Liver (tissue), 9 donors: ENCODE measurements around the gene PDGFD. TPM values are rescaled to one million over a fixed set of nuclear protein-coding genes. Genes with fewer than 3 reads are reported as not detected.

Source experiments
- DNase-seq: peaks from one replicate; pipeline ENCODE4 v3.0.0-alpha.2; 2017; ENCODE audit warnings: low spot score
- H3K27ac ChIP-seq, 2 donors: one replicate each; pipeline ENCODE4 v1.7.0; 2013; ENCODE audit warnings: inconsistent platforms in 2 of 2, low read length in 2 of 2, control low read depth in 1 of 2, low read depth in 1 of 2, mild to moderate bottlenecking in 1 of 2
- H3K27me3 ChIP-seq, 4 donors: one replicate each; pipeline versions ENCODE4 v1.6.1 to v1.7.0; 2013; ENCODE audit warnings: low read length in 3 of 4, inconsistent platforms in 1 of 4, mild to moderate bottlenecking in 1 of 4, moderate library complexity in 1 of 4; ENCODE audit not compliant: control insufficient read depth in 4 of 4, insufficient read depth in 4 of 4
- H3K36me3 ChIP-seq, 4 donors: one replicate each; pipeline versions ENCODE4 v1.6.1 to v1.7.0; 2013; ENCODE audit warnings: low read length in 3 of 4, mild to moderate bottlenecking in 3 of 4, low read depth in 1 of 4, moderate library complexity in 1 of 4; ENCODE audit not compliant: control insufficient read depth in 4 of 4, insufficient read depth in 3 of 4
- H3K4me1 ChIP-seq, 4 donors: one replicate each; pipeline versions ENCODE4 v1.6.1 to v1.7.0; 2013; ENCODE audit warnings: low read length in 3 of 4, mild to moderate bottlenecking in 3 of 4, moderate library complexity in 1 of 4; ENCODE audit not compliant: control insufficient read depth in 4 of 4, insufficient read depth in 4 of 4
- H3K4me3 ChIP-seq, 3 donors: one replicate each; pipeline versions ENCODE4 v1.6.1 to v1.7.0; 2013; ENCODE audit warnings: low read length in 3 of 3, control low read depth in 1 of 3, low read depth in 1 of 3, mild to moderate bottlenecking in 1 of 3
- H3K9ac ChIP-seq, 2 donors: one replicate each; pipeline ENCODE4 v1.7.0; 2013; ENCODE audit warnings: low read length in 2 of 2, mild to moderate bottlenecking in 2 of 2, moderate library complexity in 2 of 2, control low read depth in 1 of 2, low read depth in 1 of 2
- H3K9me3 ChIP-seq, 4 donors: one replicate each; pipeline versions ENCODE4 v1.6.1 to v1.7.0; 2013; ENCODE audit warnings: low read length in 3 of 4; ENCODE audit not compliant: control insufficient read depth in 4 of 4
- ATF3 ChIP-seq: IDR thresholded peaks from 2 replicates; pipeline ENCODE4 v1.6.1; 2016; ENCODE audit warnings: antibody characterized with exemption
- EGR1 ChIP-seq, 2 donors: IDR thresholded peaks; 2 replicates each; pipeline ENCODE4 v1.6.1; 2016 to 2018; ENCODE audit warnings: antibody characterized with exemption in 2 of 2, low read depth in 2 of 2
- FOXA1 ChIP-seq: IDR thresholded peaks from 2 replicates; pipeline ENCODE4 v1.6.1; 2016; ENCODE audit warnings: antibody characterized with exemption
- FOXA2 ChIP-seq: IDR thresholded peaks from 2 replicates; pipeline ENCODE4 v1.6.1; 2016; ENCODE audit warnings: antibody characterized with exemption
- GABPA ChIP-seq, 2 donors: IDR thresholded peaks in 1 of 2; conservative IDR thresholded peaks in 1 of 2; 2 replicates each; pipeline ENCODE4 v1.6.1; 2016; ENCODE audit warnings: antibody characterized with exemption in 2 of 2, mild to moderate bottlenecking in 1 of 2, moderate library complexity in 1 of 2
- HNF4A ChIP-seq, 2 donors: conservative IDR thresholded peaks; 2 replicates each; pipeline ENCODE4 v1.6.1; 2016; ENCODE audit warnings: antibody characterized with exemption in 2 of 2, mild to moderate bottlenecking in 2 of 2
- HNF4G ChIP-seq: IDR thresholded peaks from 2 replicates; pipeline ENCODE4 v1.6.1; 2016; ENCODE audit warnings: antibody characterized with exemption
- JUND ChIP-seq, 2 donors: IDR thresholded peaks; 2 replicates each; pipeline ENCODE4 v1.6.1; 2016; ENCODE audit warnings: antibody characterized with exemption in 2 of 2
- MAX ChIP-seq: IDR thresholded peaks from 2 replicates; pipeline ENCODE4 v1.6.1; 2016; ENCODE audit warnings: antibody characterized with exemption
- NR2F2 ChIP-seq: IDR thresholded peaks from 2 replicates; pipeline ENCODE4 v1.6.1; 2016; ENCODE audit warnings: antibody characterized with exemption
- RAD21 ChIP-seq, 2 donors: IDR thresholded peaks; 2 replicates each; pipeline ENCODE4 v1.6.1; 2016; ENCODE audit warnings: antibody characterized with exemption in 2 of 2, mild to moderate bottlenecking in 2 of 2
- REST ChIP-seq: IDR thresholded peaks from 2 replicates; pipeline ENCODE4 v1.6.1; 2016; ENCODE audit warnings: antibody characterized with exemption, mild to moderate bottlenecking
- RXRA ChIP-seq, 2 donors: IDR thresholded peaks; 2 replicates each; pipeline ENCODE4 v1.6.1; 2017 to 2018; ENCODE audit warnings: antibody characterized with exemption in 2 of 2, mild to moderate bottlenecking in 1 of 2
- SP1 ChIP-seq: IDR thresholded peaks from 2 replicates; pipeline ENCODE4 v1.6.1; 2018; ENCODE audit warnings: antibody characterized with exemption, mild to moderate bottlenecking
- TAF1 ChIP-seq: conservative IDR thresholded peaks from 2 replicates; pipeline ENCODE4 v1.6.1; 2016; ENCODE audit warnings: antibody characterized with exemption, mild to moderate bottlenecking
- YY1 ChIP-seq: IDR thresholded peaks from 2 replicates; pipeline ENCODE4 v1.6.1; 2016; ENCODE audit warnings: antibody characterized with exemption, mild to moderate bottlenecking
- WGBS: extraction: QIAGEN DNeasy Blood & Tissue Kit; methylation state at CpG from one replicate; pipeline ENCODE4 v1.1.7; 2013; 5-methylcytosine and 5-hydroxymethylcytosine counted together
- polyA plus RNA-seq, 2 donors: library from polyadenylated mRNA; stranded (reverse) in 1 of 2; unstranded in 1 of 2; fragments of 200-250 nt in 1 of 2; fragments of >200 nt in 1 of 2; fragmentation: Nextera tagmentation in 1 of 2; extraction: Ambion mirVana in 1 of 2; gene quantifications; one replicate each; pipeline versions ENCODE4 v1.2.1 to v1.2.3, GENCODE V29; 2013 to 2015
- total RNA-seq, 2 donors: library from RNA; depleted of rRNA; stranded (reverse); fragments of >200 nt; gene quantifications; one replicate each; pipeline ENCODE4 v1.2.3, GENCODE V29; 2014
- TF ChIP-seq, protein P1 (sequence below): fragments of 150-350 bp; IDR thresholded peaks from 2 replicates; pipeline ENCODE4 v1.5.1; 2017; ENCODE audit warnings: improper control_type of control experiment, low read depth, low read length; ENCODE audit not compliant: missing input control
- donor health status: healthy.
- donor health status: healthy.
- donor health status: healthy.
- donor health status: healthy.
- donor health status: healthy.

PDGFD gene
- total and polyA plus RNA-seq, 4 donors: 1.0 to 3.3 (median 2.1) TPM

DNA sequence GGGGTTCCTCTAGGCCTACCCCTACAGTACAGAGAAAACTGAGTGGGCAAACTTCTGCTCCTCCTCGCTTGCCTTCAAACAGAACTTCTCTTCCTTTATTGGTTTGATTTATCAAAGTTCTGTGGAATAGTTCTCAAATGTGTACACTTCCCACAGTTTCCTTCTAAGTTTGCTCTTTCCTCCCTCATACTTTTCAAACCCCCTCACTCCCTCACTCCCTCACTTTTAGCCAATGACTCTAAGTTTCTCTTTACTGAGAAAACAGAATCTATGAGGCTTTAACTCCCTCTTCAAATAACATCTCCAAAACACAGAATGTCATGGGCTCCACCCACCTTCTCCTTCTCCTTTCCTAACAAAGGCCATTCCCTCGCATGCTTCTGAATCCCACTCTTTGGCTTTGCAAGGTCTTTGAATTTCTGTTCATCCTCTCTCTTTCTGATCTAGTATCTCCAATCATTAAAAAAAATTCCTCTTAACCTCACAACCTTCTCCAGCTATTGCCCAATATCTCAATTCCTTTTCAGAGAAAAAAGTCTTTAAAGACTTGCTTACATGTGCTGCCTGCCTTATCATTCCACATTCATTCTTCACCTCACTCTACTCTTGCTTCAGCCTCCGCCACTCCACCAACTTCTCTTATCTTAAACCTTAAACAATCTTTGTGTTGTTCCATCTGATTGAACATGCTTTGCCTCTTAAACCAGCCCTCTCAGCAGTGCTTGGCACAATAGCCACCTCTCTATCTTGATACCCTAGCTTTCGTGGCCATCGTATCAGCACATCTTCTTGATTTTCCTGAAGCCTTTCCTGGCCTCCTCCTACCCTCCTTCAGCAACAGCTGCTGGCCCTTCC is 70.3 kb downstream of the PDGFD start:
- Histone ChIP-seq H3K27me3 (no peaks in the 10 kb centered on the region), H3K9ac (no peak overlapping the region), H3K4me3 (no peak overlapping the region), H3K4me1 (no peaks in the 10 kb centered on the region), H3K36me3 (no peaks in the 10 kb centered on the region), H3K9me3 (no peaks in the 10 kb centered on the region), H3K27ac (no peak overlapping the region)
- TF ChIP-seq ATF3 (no peak), REST (no peak), FOXA1 (no peak), NR2F2 (no peak), EGR1 (IDR thresholded peaks at IDR 0.05; ENCODE audit: low read depth in 2 of 2) (no peak), FOXA2 (no peak), SP1 (no peak)
- TF ChIP-seq, protein P1, sequence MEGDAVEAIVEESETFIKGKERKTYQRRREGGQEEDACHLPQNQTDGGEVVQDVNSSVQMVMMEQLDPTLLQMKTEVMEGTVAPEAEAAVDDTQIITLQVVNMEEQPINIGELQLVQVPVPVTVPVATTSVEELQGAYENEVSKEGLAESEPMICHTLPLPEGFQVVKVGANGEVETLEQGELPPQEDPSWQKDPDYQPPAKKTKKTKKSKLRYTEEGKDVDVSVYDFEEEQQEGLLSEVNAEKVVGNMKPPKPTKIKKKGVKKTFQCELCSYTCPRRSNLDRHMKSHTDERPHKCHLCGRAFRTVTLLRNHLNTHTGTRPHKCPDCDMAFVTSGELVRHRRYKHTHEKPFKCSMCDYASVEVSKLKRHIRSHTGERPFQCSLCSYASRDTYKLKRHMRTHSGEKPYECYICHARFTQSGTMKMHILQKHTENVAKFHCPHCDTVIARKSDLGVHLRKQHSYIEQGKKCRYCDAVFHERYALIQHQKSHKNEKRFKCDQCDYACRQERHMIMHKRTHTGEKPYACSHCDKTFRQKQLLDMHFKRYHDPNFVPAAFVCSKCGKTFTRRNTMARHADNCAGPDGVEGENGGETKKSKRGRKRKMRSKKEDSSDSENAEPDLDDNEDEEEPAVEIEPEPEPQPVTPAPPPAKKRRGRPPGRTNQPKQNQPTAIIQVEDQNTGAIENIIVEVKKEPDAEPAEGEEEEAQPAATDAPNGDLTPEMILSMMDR: no peak
- 76% methylated on average over 5 of the region's 5 CpGs for WGBS
- DNase-seq: no peak

DNA sequence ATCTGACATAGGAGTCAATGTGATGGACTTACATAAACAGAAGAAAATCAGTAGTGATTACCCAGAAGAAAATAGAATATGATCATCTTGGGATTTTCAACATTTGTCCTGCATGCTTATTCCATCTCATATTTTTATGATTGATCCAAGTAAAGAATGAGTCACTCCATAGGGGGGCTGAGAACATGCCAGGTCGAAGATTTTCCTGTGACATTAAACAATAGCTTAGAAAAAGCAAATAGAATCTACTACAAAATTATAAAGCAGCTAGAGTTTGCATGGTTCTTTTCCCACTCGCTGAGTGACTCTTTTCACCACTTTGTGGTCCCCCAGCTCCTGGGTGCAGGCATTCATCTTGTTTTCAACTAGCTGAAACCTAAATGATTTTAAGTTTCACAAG is 71.2 kb downstream of the PDGFD start:
- H3K27ac ChIP-seq: no peak overlapping the region
- no peak overlapping the region for H3K9ac ChIP-seq
- H3K27me3 ChIP-seq: no peaks in the 10 kb centered on the region
- no peak for DNase-seq
- no peaks in the 10 kb centered on the region for H3K9me3 ChIP-seq
- H3K4me3 ChIP-seq: no peak overlapping the region
- WGBS: 61% methylated on average over 2 of the region's 2 CpGs
- no peaks in the 10 kb centered on the region for H3K36me3 ChIP-seq
- H3K4me1 ChIP-seq: no peaks in the 10 kb centered on the region
- TF ChIP-seq NR2F2 (no peak), REST (no peak), FOXA1 (no peak), FOXA2 (no peak), HNF4A (conservative IDR thresholded peaks at IDR 0.05) (no peak), RAD21 (IDR thresholded peaks at IDR 0.05) (no peak), HNF4G (no peak), EGR1 (IDR thresholded peaks at IDR 0.05; ENCODE audit: low read depth in 2 of 2) (no peak), YY1 (no peak), RXRA (IDR thresholded peaks at IDR 0.05) (no peak), ATF3 (no peak), TAF1 (no peak), MAX (no peak), GABPA (IDR thresholded peaks at IDR 0.05 in 1 of 2, conservative IDR thresholded peaks at IDR 0.05 in 1 of 2) (no peak), JUND (IDR thresholded peaks at IDR 0.05) (no peak), SP1 (no peak)
- TF ChIP-seq, protein P1: no peak
